EH (cell line): ENCODE data around the gene BMP10.
"Not testable (repeated sequence)": the region's sequence is repeated elsewhere in the genome, so short reads cannot be mapped to it uniquely, and the experiment has no call there.

Experiments used
- DNase-seq: peaks from one replicate; pipeline ENCODE4 v3.0.0-alpha.2; 2015; ENCODE audit warnings: low read depth

Gene BMP10

GRCh38 chr2:68871159-68871764 is at the start of gene BMP10:
TSS of gene BMP10 (minus strand) at chr2:68871397. CDS start at chr2:68871358, 39 bp downstream.
- DNase-seq, result no peak

- DNase-seq, result no peak
Measured at GRCh38 chr2:68920481-68921170, 49.4 kb upstream of the BMP10 start.

DNA sequence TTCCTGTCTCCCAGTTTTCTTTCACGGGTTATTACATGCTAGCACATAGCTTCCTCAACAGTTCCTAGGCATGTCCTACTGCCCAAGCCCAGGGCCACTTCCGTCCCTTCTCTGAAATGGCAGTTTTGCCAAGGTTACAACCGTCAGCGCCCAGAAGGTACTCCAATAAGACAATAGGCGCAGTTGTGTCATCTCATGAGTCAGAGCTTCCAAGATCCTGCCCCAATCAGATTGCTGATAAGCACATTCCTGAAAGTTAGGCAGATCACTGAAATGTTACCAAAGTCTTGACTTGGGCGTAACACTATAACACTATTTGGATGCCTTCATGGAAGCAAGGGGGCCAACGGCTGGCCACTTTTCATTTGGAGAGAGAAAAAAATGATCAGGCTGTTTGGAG is 47.3 kb upstream of the BMP10 start:
- no peak for DNase-seq

- DNase-seq, result no peak
Measured at GRCh38 chr2:68917034-68917718, 46.0 kb upstream of the BMP10 start.

GRCh38 chr2:68916226-68916625 is 45.0 kb upstream of the BMP10 start:
- DNase-seq, result no peak

GRCh38 chr2:68915393-68915792 is 44.2 kb upstream of the BMP10 start:
- no peak for DNase-seq

- no peak for DNase-seq
Measured at GRCh38 chr2:68913359-68913758, 42.2 kb upstream of the BMP10 start.

DNA sequence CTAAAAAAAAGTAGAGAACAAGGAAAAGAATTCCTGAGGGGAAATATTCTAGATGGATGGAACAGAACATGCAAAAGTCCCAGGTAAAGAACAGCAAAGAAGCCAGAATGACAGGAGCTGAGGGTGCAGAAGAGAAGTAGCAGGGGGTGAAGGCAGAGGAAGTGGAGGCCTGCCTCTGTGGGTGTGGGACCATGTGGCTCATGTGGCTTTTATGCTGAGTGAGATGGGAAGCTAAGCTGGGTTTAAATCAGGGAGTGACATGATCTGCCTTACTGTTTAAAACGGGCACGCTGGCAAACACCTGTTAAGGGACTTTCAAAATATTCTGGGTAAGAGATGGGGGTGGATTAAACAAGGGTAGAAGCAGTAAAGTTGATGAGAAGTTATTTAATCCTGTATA is 41.5 kb upstream of the BMP10 start:
- DNase-seq, result no peak

GRCh38 chr2:68912111-68912510 is 40.9 kb upstream of the BMP10 start:
- DNase-seq, result no peak

GRCh38 chr2:68911709-68912108 is 40.5 kb upstream of the BMP10 start:
- no peak for DNase-seq

GRCh38 chr2:68911246-68911645 is 40.0 kb upstream of the BMP10 start:
- DNase-seq, result no peak

- DNase-seq, result peak; percentile 71
Measured at GRCh38 chr2:68909793-68910674, 38.8 kb upstream of the BMP10 start.

DNA sequence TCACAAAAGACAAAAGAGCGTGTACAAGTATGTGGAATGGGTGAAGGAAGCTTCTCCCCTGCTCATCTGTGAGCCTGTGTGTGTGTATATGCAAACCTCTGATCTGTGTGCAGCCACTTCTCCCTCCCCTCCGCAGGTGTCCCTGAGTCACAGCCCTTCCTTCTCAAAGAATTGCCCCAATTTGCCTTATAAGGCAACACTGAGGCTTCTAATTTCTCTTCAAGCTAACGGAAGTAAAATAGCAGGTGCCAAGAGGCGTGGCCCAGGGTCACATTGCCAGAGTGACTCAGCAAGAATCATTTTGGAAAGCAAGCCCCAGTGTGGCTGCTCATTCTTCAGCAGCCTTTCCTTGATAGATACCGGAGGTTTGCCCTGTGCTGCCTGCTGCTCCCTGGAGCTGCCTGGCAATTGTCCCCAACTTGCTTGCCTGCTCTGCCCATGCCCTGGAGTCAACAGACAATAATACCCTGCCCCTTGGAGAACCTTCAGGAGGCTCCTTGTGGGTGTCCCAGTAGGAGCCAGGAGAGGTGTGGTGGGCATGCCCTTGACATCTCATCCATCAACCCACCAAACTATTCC is 37.3 kb upstream of the BMP10 start:
- peak; percentile 71 for DNase-seq

- DNase-seq, result no peak
Measured at GRCh38 chr2:68907920-68908253, 36.7 kb upstream of the BMP10 start.

DNA sequence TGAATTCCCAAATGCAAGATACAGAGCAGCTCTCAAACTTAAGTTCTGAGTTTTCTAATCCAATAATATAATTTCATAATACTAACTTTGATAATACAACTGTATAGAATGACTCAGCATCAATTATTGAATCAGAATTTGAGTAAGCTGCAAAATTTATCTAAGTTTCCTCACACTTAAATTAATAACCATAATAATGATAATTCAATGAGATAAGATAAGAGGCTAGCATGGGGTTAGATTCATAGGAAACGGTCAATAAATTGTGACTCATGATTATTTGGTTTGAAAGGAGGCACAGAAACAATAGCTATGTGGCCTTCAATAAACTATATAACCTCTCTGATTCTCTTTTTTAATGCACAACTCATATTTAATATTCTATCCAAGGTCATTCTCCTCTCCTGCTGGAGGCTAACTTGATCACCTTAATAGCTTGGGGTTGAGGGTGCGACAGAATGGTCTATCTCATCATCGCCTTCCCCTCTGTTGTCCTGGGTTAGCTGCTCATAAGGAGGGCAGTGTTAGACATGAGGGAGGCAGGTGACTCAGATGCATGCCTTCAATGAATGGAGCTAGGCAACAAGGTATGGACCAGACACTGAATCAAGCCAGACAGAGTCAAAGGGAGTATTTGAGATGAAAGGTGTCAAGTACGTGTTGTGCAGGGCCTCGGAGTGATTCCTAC is 36.2 kb upstream of the BMP10 start:
- DNase-seq, result no peak

GRCh38 chr2:68906716-68907115 is 35.5 kb upstream of the BMP10 start:
- DNase-seq, result no peak

- DNase-seq, result peak; percentile 67
Measured at GRCh38 chr2:68905116-68905515, 33.9 kb upstream of the BMP10 start.

DNA sequence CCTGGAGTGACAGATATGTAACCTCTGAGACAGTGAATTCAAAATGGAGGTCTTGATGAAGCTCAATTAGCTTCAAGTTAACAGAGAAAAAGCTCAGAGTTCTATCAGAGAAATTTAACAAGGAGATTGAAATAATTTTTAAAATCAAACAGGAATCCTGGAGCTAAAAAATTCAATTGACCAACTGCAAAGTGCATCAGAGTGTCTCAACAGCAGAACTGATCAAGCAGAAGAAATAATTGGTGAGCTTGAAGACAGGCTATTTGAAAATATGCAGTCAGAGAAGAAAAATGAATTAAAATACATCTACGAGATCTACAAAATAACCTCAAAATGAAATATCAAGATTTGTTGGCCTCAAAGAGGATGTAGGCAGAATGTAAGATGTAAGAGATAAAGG is 30.4 kb upstream of the BMP10 start:
- no peak for DNase-seq

DNA sequence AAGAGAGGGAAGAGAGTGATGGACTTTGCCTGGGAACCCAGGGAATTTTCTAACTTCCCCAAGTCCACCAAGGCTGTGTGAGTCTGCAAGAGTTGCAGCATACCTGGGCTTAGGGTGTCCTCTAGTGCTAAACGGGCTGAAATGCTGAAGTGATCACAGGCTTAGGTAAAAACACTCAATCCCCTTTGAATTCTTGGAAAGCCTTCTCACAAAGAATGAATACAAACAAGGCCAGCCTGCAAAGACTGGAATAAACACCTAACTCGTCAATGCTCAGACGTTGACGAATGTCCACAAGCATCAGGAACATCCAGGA is 30.0 kb upstream of the BMP10 start:
- peak; percentile 25 for DNase-seq

DNA sequence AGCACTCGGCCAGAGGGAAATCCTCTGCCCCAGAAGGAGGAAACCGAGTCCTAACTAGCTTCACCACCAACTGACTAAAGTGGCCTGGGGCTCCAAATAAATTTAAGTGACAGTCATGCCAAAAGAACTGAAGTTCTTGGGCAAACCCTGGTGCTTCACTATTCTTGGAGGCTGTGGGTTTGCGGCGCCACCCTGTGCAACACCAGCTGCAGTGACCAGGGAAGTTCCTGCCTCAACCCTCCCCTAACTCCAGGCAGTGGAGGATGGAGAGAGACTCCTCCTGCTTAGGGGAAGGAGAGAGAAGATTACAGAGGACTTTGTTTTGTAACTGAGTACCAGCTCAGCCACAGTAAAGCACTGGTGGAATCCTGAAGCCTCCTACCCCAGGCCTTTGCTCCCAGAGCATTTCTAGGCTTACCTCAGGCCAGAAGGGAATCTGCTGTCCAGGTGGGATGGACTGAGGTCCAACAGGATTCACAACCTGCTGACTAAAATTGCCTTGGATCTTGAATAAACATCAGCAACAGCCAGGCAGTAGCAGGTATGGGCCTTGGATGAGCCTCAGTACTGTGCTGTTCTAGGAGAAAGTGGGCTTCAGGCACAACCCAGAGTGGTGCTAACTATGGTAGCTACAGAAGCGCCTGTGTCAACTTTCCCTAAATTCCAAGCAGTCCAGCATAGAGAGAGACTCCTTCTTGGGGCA is 29.4 kb upstream of the BMP10 start:
- no peak for DNase-seq

- not testable (repeated sequence) for DNase-seq
Measured at GRCh38 chr2:68895981-68896380, 24.8 kb upstream of the BMP10 start.
